Activated effector memory CD4-positive, alpha-beta T cell treated with anti-CD3 and anti-CD28 coated beads, Interleukin-2, amount 50 U/mL, for 16 hours (primary cell): ENCODE measurements around the gene SLC27A5.
"Not testable (repeated sequence)": the region's sequence is repeated elsewhere in the genome, so short reads cannot be mapped to it uniquely, and the experiment has no call there.

ENCODE experiments used
- DNase-seq: peaks from one replicate; pipeline ENCODE4 v3.0.0-alpha.2; 2020

SLC27A5 gene

DNA sequence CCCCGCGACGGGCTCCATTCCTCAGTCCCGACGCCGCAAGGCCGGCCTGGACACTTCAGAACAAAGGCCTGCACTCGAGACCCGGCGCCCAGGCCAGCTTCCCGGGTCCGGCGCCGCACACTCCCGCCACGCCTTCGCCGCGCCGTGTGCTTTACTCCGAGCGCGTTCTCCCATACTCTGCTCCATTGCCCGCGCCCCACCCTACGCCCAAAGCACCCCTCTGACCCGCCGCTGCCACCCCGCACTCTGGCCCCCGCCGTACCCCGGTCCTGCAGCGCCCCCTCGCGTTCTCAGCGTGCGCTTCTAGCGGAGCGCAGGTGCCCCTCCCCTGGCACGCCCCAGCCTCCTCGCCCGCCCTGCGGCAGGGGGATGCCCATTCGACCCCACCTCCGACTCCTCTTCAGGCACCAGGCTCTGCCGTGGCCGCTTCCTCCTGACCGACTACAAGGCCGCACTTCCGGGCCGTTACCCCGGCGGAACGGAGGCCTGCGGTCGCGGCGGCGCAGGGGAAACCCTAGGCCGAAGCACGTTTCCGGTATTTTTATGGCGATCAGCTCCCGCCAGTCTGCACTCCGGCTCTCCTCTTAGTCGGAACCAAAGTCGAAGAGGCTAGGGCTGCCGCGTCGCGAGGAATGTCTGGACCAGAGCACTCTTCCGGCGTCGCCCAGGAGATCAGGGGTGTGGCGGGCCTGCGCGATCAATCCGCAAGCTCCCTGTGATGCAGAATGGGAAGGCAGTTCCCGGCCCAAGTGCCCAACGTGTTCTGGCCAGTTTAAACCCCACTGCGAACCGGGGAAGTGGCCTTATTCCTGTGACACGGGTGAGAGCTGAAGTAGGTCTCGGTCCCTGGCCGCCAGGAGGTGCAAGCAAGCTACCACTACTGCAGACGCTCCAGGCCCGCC, 7.8 kb upstream of the SLC27A5 start, which contains the start of gene ZBTB45:
TSS of gene ZBTB45 (minus strand) at position 456 of the 902 bp plus-strand sequence. CDS start 2,137 bp downstream, outside the sequence.
- peak; percentile 95 for DNase-seq

- DNase-seq: peak; percentile 79
Observed at GRCh38 chr19:58519087-58519354, 7.2 kb upstream of the SLC27A5 start.

GRCh38 chr19:58518256-58519086, 6.7 kb upstream of the SLC27A5 start:
- DNase-seq: no peak

GRCh38 chr19:58516964-58517833, 5.4 kb upstream of the SLC27A5 start:
- DNase-seq: no peak

GRCh38 chr19:58516246-58516836, 4.5 kb upstream of the SLC27A5 start:
- DNase-seq: no peak

DNA sequence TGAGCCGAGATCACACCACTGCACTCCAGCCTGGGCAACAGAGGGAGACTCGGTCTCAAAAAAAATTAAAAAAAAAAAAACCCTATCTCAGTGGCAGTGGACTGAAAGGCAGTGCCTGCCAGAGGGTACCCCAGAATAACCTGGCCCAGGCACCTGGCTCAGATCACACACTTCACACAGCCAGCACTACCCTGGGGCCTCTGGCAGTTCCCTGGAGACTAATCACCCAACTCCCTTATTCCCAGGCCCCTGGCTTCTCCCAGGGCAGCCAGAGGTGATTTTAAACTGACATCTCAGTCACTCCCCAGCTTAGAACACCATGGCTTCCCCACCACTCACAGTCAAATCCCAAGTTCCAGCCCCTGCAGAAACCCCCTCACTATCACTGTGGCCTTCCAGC, 3.5 kb upstream of the SLC27A5 start:
- DNase-seq: no peak

- DNase-seq: no peak
Observed at GRCh38 chr19:58514564-58515022, 2.8 kb upstream of the SLC27A5 start.

- peak; percentile 97 for DNase-seq
Observed at GRCh38 chr19:58513694-58514563, 2.1 kb upstream of the SLC27A5 start.

- DNase-seq: no peak
Observed at GRCh38 chr19:58513213-58513693, 1.5 kb upstream of the SLC27A5 start.

DNA sequence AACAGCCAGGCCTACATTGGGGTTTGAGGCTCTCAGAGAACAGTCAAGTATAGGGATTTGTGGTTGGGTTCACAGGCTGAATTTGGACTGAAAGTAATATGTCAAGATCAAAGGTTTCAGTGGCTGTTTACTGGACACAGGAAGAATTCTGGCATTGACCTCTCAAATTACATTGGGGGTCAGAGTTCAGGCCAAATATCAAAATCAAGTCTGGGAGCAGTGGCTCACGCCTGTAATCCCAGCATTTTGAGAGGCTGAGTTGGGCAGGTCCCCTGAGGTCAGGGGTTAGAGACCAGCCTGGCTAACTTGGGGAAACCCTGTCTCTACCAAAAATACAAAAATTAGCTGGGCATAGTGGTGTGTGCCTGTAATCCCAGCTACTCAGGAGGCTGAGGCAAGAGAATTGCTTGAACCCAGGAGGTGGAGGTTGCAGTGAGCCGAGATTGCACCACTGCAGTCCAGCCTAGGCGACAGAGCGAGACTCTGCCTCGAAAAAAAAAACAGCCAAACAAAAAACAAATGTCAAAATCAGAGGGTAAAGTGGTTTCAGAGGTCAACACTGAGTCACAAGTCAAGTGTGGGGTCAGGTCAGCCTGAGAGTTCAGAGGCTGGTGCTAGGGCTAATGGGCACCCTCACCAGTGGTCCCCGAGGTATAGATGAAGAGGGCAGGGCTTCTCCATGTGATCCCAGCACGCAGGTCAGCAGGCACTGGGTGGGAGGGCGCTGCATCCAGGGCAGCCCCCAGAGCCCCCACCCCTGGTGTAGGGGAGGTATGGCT, 1.5 kb downstream of the SLC27A5 start:
- no peak for DNase-seq

GRCh38 chr19:58509731-58510083, 2.1 kb downstream of the SLC27A5 start:
- no peak for DNase-seq

DNA sequence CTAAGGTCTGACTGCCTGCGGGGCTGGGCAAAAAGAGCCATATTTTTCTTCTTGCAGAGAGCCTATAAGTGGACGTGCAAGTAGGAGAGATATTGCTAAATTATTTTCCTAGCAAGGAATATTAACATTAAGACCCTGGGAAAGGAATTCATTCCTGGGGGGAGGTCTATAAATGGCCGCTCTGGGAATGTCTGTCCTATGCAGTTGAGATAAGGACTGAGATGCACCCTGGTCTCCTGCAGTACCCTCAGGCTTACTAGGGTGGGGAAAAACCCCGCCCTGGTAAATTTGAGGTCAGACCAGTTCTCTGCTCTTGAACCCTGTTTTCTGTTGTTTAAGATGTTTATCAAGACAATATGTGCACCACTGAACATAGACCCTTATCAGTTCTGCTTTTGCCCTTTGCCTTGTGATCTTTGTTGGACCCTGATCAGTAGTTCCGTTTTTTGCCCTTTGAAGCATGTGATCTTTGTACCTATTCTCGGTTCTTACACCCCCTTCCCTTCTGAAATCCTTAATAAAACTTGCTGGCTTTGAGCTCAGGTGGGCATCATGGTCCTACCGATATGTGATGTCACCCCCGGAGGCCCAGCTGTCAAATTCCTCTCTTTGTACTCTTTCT, 4.1 kb downstream of the SLC27A5 start:
- not testable (repeated sequence) for DNase-seq

DNA sequence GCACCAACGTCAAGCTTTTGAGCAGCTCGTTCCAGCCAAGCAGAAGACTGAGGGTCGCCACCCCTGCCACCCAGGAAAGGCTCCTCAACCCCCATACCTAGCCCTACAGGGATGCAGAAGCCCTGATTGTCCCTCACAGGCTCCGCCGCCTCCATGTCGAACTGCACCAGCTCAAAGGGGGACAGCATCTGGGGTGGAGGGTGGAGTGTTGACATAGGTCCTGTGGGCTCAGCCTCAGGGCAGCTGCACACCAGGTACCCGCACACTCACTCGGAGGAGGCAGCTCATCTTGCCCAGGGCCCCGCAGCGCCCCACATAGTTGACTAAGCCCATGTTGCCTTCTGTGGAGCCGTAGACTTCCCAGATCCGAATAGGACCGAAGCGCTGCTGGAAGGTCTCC, 11.6 kb downstream of the SLC27A5 start:
- no peak for DNase-seq

DNA sequence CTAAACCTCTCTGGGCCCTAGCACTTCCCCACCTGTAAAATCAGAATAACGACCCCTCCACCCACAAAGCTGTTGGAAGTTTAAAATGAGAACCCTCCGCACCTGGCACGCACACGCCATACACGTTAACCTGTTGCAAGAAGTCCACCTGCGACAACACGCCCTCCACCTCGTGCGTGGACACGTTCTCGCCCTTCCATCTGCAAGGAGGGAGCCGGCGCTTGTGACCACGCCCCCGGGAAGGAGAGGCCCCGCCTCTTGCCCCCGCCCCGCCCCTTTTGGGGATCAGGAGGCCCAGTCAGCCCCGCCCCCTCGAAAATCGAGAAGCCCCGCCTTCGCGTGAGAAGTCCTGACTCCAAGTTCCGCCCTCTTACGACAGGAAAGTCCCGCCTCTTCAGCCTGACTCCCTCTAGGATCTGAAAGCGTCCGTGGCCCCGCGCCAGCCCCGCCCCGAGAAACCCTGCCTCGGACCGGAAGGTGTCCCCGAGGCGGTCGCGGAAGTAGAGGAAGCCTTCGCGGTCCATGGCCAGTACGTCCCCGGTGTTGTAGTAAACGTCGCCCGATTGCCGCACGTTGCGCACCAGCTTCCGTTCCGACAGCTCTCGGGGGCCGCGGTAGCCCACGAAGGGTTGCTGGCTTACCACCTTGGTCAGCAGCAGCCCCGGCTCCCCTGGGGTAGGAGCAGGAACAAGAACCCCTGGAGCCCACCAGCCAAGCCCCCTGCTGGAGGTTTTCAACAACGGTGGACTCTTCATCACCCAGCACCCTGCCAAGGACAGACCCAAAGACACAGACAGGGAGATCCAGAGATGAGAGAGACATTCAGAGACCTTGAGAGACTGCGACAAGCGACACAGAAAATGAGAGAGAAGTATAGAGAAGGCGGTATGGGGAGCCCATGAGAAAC, 12.5 kb downstream of the SLC27A5 start:
- peak; percentile 98 for DNase-seq

DNA sequence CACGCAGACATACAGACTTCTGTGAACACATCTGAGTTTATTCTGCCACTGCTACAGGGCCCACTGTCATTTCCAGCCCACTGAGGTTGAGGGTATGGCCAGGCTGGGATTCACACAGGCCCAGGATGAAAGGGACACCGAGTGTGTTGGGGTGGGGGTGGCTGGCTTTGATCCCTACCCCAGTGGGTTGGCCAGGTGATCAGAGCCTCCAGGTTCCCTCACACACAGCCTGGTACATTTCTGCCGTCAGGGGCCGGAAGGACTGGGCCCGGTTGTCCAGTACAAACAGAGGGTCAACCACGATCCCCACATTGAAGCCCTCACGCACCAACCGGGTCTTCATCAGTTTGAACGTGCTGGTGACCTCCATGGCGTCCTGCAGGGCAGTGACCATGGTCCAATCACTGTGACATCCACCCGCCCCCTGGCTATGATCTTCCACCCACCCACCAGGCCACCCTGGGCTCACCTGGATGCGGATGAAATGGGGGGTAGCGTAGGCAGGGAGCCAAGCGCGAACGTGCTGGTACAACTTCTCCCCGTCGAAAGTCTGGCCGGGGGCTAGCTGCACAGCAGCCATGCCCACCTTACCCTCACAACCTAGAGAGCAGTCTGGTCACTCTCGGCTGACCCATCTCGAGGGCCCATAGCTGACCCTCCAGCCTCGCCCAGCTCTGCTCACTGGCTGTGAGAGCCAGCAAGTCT, 13.3 kb downstream of the SLC27A5 start:
- no peak for DNase-seq

DNA sequence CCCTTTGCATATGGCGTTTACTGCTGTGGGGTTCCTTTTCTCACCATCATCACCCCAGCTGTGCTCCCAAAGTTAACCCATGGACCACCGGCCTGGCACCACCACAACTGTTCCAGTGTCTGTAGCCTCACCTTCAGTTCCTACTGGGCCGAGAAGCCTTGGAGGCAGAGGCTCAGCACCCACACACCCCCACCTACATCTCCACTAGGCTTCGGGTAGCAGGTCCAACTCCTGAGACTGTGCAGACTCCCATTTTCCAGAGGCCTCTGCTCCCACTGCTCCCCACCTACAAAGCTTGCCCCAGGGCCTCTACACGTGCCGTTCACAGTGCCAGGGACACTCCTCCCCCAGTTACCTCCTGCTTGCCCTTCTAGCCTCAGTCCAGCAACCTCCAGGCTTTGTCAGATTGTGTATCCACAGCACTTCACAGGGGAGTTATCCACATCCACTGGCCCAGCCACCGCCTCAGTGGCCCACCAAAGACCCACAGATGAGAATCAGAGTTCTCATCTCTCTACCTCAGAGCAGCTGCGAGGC, 14.1 kb downstream of the SLC27A5 start:
- no peak for DNase-seq

GRCh38 chr19:58492265-58492664, 19.5 kb downstream of the SLC27A5 start:
- DNase-seq: no peak

DNA sequence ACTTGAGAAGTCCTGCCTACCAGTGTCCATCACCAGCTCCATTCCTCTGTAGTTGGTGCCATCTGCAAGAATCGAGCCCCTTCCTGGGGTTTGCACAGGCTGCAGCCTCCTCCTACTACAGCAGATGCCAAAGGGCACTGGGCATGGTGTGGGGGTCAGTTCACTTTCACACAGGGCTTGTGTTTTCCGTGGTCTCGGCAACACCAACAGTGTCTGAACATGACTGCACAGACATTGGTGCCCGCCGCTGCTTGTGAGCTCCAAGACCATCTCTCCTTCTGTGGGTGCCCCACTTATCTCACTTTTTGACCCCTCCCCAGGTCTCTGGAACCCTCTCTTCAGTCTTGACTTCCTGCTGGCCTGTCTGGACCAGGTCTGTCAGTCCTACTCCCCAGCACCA, 20.4 kb downstream of the SLC27A5 start:
- DNase-seq: no peak
